GM12891 (cell line): ENCODE data around the gene LEKR1.

Experiments used
- POLR2A ChIP-seq: IDR thresholded peaks from 2 replicates; pipeline ENCODE4 v1.6.1; 2011; ENCODE audit warnings: low read depth, low read length, control low read depth
- POLR2AphosphoS5 ChIP-seq: IDR thresholded peaks from 2 replicates; pipeline ENCODE4 v1.6.1; 2011; ENCODE audit warnings: low read depth, low read length, control low read depth
- SPI1 ChIP-seq: IDR thresholded peaks from 2 replicates; pipeline ENCODE4 v1.6.1; 2011; ENCODE audit warnings: low read depth, low read length, control low read depth
- TAF1 ChIP-seq: IDR thresholded peaks from 2 replicates; pipeline ENCODE4 v1.6.1; 2011; ENCODE audit warnings: low read depth, low read length, control low read depth

- TF ChIP-seq SPI1: no peak
- no peak for TF ChIP-seq TAF1
- TF ChIP-seq POLR2AphosphoS5: no peak
- TF ChIP-seq POLR2A: no peak
Observed at GRCh38 chr3:157091083-157091833, 265.1 kb downstream of the LEKR1 start.
